GM23248 (cell line): ENCODE data around the gene KIF3A. TPM values are rescaled to one million over a fixed set of nuclear protein-coding genes. Genes with fewer than 3 reads are reported as not detected.

ENCODE experiments used
- DNase-seq: peaks from one replicate; pipeline ENCODE4 v3.0.0-alpha.2; 2015
- H2AFZ ChIP-seq: fragments of 200-600 bp; sonication (generic); 2 replicates; pipeline ENCODE4 v1.6.1; 2016; ENCODE audit warnings: antibody characterized with exemption
- H3F3A ChIP-seq: fragments of 200-600 bp; sonication (generic); 2 replicates; pipeline ENCODE4 v1.6.1; 2016; ENCODE audit warnings: mild to moderate bottlenecking, antibody characterized with exemption, mixed run types; ENCODE audit not compliant: insufficient read depth
- H3K27ac ChIP-seq: fragments of 200-600 bp; sonication (generic); 2 replicates; pipeline ENCODE4 v1.5.1; 2016; ENCODE audit warnings: mild to moderate bottlenecking
- H3K27me3 ChIP-seq: fragments of 200-600 bp; sonication (generic); replicated peaks from 2 replicates; pipeline ENCODE4 v1.6.1; 2016; ENCODE audit warnings: mild to moderate bottlenecking; ENCODE audit not compliant: insufficient read depth
- H3K36me3 ChIP-seq: fragments of 200-600 bp; sonication (generic); 2 replicates; pipeline ENCODE4 v1.6.1; 2016; ENCODE audit warnings: low read depth, mild to moderate bottlenecking
- H3K4me1 ChIP-seq: fragments of 200-600 bp; sonication (generic); 2 replicates; pipeline ENCODE4 v1.6.1; 2016; ENCODE audit warnings: mild to moderate bottlenecking; ENCODE audit not compliant: insufficient read depth
- H3K4me2 ChIP-seq: fragments of 200-600 bp; sonication (generic); one replicate; pipeline ENCODE4 v1.6.1; 2016; ENCODE audit warnings: mild to moderate bottlenecking; ENCODE audit not compliant: unreplicated experiment
- H3K4me3 ChIP-seq: fragments of 200-600 bp; sonication (generic); 2 replicates; pipeline ENCODE4 v1.5.1; 2016; ENCODE audit warnings: mild to moderate bottlenecking
- H3K79me2 ChIP-seq: fragments of 200-600 bp; sonication (generic); 2 replicates; pipeline ENCODE4 v1.6.1; 2016; ENCODE audit warnings: mild to moderate bottlenecking; ENCODE audit not compliant: insufficient read depth
- H3K9ac ChIP-seq: fragments of 200-600 bp; sonication (generic); 2 replicates; pipeline ENCODE4 v1.6.1; 2016; ENCODE audit warnings: mild to moderate bottlenecking
- H3K9me2 ChIP-seq: fragments of 200-600 bp; sonication (generic); 2 replicates; pipeline ENCODE4 v1.6.1; 2016; ENCODE audit warnings: mixed run types, mild to moderate bottlenecking, moderate library complexity; ENCODE audit not compliant: insufficient read depth
- H3K9me3 ChIP-seq: fragments of 200-600 bp; sonication (generic); one replicate; pipeline ENCODE4 v1.6.1; 2017; ENCODE audit warnings: low read depth
- H4K20me1 ChIP-seq: fragments of 200-600 bp; sonication (generic); 2 replicates; pipeline ENCODE4 v1.6.0; 2016; ENCODE audit not compliant: insufficient read depth
- EZH2 ChIP-seq: fragments of 200-600 bp; sonication (generic); IDR thresholded peaks from 2 replicates; pipeline ENCODE4 v1.6.1; 2018; ENCODE audit warnings: antibody characterized with exemption, mild to moderate bottlenecking; ENCODE audit not compliant: insufficient read depth, poor library complexity, severe bottlenecking
- EZH2phosphoT487 ChIP-seq: fragments of 200-600 bp; sonication (generic); IDR thresholded peaks from 2 replicates; pipeline ENCODE4 v1.6.1; 2018; ENCODE audit warnings: antibody characterized with exemption, moderate library complexity, mild to moderate bottlenecking, low read depth; ENCODE audit not compliant: insufficient read depth
- WGBS, 2 experiments: methylation state at CpG; one replicate each; pipeline ENCODE4 v1.1.6; 2015 to 2017; ENCODE audit warnings: low lambda C conversion rate in 2 of 2, low coverage in 1 of 2; ENCODE audit errors: missing lambda C conversion rate in 2 of 2; 5-methylcytosine and 5-hydroxymethylcytosine counted together
- in situ Hi-C: fragments of 300-500 bp; cut with MboI; formaldehyde crosslinking; loops from 2 replicates; pipeline ENCODE4 v1.15.0; 2020
- polyA plus RNA-seq: library from polyadenylated mRNA; unstranded; fragments of >200 nt; fragmentation: Nextera tagmentation; extraction: Ambion mirVana; gene quantifications from 2 replicates; pipeline ENCODE4 v1.2.1, GENCODE V29; 2016
- total RNA-seq: library from RNA; depleted of rRNA; stranded (reverse); fragments of >200 nt; shearing (Covaris generic); gene quantifications from 2 replicates; pipeline ENCODE4 v1.2.3, GENCODE V29; 2014

KIF3A gene
- total and polyA plus RNA-seq, 2 experiments from 2014 or later, result 6.8 to 18.8 TPM

DNA sequence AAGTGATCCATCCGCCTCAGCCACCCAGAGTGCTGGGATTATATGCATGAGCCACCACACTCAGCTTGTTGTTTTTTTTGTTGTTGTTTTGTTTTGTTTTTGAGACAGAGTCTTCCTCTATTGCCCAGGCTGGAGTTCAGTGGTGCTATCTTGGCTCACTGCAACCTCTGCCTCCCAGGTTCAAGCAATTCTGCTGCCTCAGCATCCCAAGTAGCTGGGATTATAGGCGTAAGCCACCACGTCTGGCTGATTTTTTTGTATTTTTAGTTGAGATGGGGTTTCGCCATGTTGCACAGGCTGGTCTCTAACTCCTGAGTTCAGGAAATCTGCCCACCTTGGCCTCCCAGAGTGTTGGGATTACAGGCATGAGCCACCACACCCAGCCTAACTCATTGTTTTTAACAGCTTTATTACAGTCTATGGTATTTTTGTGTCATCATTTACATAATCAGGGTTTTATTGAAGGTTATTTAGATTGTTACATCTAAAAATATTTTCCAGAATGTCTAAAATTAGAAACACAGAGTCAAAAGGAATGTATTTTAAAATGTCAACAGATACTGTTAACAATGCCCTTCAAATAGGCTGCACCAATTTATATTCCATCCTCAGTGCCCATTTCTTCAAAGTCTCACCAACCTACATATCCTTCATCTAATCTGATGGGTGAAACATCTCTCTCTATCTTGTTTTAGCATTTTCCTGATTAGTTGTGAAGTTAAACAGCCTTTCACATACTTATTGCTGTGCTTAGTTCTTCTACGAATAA is 18.6 kb downstream of the KIF3A start:
- no peak for DNase-seq
- no peaks in the 10 kb centered on the region for H3K27me3 ChIP-seq

GRCh38 chr5:132714456-132715307 is 22.7 kb downstream of the KIF3A start:
- H4K20me1 ChIP-seq, result no peaks in the 10 kb centered on the region
- 53% methylated on average over 11 of the region's 11 CpGs for WGBS, 2 experiments
- H3K9ac ChIP-seq, result no peak overlapping the region
- DNase-seq, result peak; percentile 42
- H3K79me2 ChIP-seq, result no peaks in the 10 kb centered on the region
- H3K4me3 ChIP-seq, result no peak overlapping the region
- no peaks in the 10 kb centered on the region for H3K36me3 ChIP-seq
- H3K4me1 ChIP-seq, result 0 out of 2 replicates have a peak, but pooled peaks cover 8% of the 10 kb centered on the region
- H3K27ac ChIP-seq, result no peak overlapping the region
- H2AFZ ChIP-seq, result peak overlapping the region; percentile 21
- H3K4me2 ChIP-seq, result no peak overlapping the region
- no peaks in the 10 kb centered on the region for H3K9me2 ChIP-seq
- peaks cover 9% of the 10 kb centered on the region; the same call in 1 of the 2 replicates for H3F3A ChIP-seq
- TF ChIP-seq EZH2phosphoT487 (no peak), EZH2 (no peak)
- no peaks in the 10 kb centered on the region for H3K27me3 ChIP-seq
- H3K9me3 ChIP-seq, result no peaks in the 10 kb centered on the region
- in situ Hi-C loops, result loop anchor here (25.0 kb wide), 1 partner anchor 327 kb away; no protein-coding TSS in a partner anchor

More for the DNA sequence above, 18.6 kb downstream of the KIF3A start:
- H3K36me3 ChIP-seq, result no peaks in the 10 kb centered on the region
- no peaks in the 10 kb centered on the region for H3K9me2 ChIP-seq
- H3K4me1 ChIP-seq, result 0 out of 2 replicates have a peak, but pooled peaks cover 8% of the 10 kb centered on the region
- H3K27ac ChIP-seq, result no peak overlapping the region
- H3K4me2 ChIP-seq, result no peak overlapping the region
- H3F3A ChIP-seq, result peaks cover 9% of the 10 kb centered on the region; the same call in 1 of the 2 replicates
- H3K9ac ChIP-seq, result no peak overlapping the region
- no peaks in the 10 kb centered on the region for H3K9me3 ChIP-seq
- in situ Hi-C loops, result loop anchor here (25.0 kb wide), 1 partner anchor 331 kb away; no protein-coding TSS in a partner anchor
- no peak overlapping the region for H3K4me3 ChIP-seq
- H3K79me2 ChIP-seq, result no peaks in the 10 kb centered on the region
- no peaks in the 10 kb centered on the region for H4K20me1 ChIP-seq
- H2AFZ ChIP-seq, result no peak overlapping the region
- no peak for TF ChIP-seq EZH2phosphoT487
- TF ChIP-seq EZH2, result no peak
- 97 to 98% methylated on average over 5 of the region's 5 CpGs for WGBS, 2 experiments

- peak; percentile 13 for DNase-seq
- Histone ChIP-seq H3K9ac (no peak overlapping the region), H3K79me2 (no peaks in the 10 kb centered on the region), H3K27me3 (no peaks in the 10 kb centered on the region), H2AFZ (no peak overlapping the region), H3K36me3 (no peaks in the 10 kb centered on the region), H3K9me3 (no peaks in the 10 kb centered on the region), H3K27ac (no peak overlapping the region), H3F3A (peaks cover 11% of the 10 kb centered on the region), H3K4me1 (peaks cover 14% of the 10 kb centered on the region), H3K4me3 (no peak overlapping the region), H4K20me1 (no peaks in the 10 kb centered on the region), H3K4me2 (no peak overlapping the region), H3K9me2 (no peaks in the 10 kb centered on the region)
- TF ChIP-seq EZH2phosphoT487, result no peak
- no peak for TF ChIP-seq EZH2
- in situ Hi-C loops, result loop anchor here (25.0 kb wide), 1 partner anchor 321 kb away; no protein-coding TSS in a partner anchor
These were observed 28.7 kb downstream of the KIF3A start for GRCh38 chr5:132708645-132709044.

- H3K9me3 ChIP-seq, result no peaks in the 10 kb centered on the region
- peak overlapping the region; percentile 17; the same call in 1 of the 2 replicates for H2AFZ ChIP-seq
- no peaks in the 10 kb centered on the region for H3K9me2 ChIP-seq
- H3K4me1 ChIP-seq, result peaks cover 14% of the 10 kb centered on the region
- no peak overlapping the region for H3K9ac ChIP-seq
- peak; percentile 66 for DNase-seq
- no peaks in the 10 kb centered on the region for H4K20me1 ChIP-seq
- in situ Hi-C loops, result loop anchor here (25.0 kb wide), 1 partner anchor 318 kb away; no protein-coding TSS in a partner anchor
- WGBS, 2 experiments, result 79 to 81% methylated on average over 1 of the region's 1 CpG
- H3K36me3 ChIP-seq, result peaks cover 32% of the 10 kb centered on the region
- peak overlapping the region; percentile 52 for H3K4me2 ChIP-seq
- H3K4me3 ChIP-seq, result no peak overlapping the region; the same call in 1 of the 2 replicates
- peaks cover 11% of the 10 kb centered on the region for H3F3A ChIP-seq
- no peaks in the 10 kb centered on the region for H3K79me2 ChIP-seq
- no peaks in the 10 kb centered on the region for H3K27me3 ChIP-seq
- H3K27ac ChIP-seq, result peak overlapping the region; percentile 13; the same call in 1 of the 2 replicates
- TF ChIP-seq EZH2, result no peak
- no peak for TF ChIP-seq EZH2phosphoT487
These were observed 32.5 kb downstream of the KIF3A start for GRCh38 chr5:132704875-132705274.
